ENCODE measurements around the gene NLRC4. TPM values are rescaled to one million over a fixed set of nuclear protein-coding genes. Genes with fewer than 3 reads are reported as not detected.
"Not testable (repeated sequence)": the region's sequence is repeated elsewhere in the genome, so short reads cannot be mapped to it uniquely, and the experiment has no call there.

The NLRC4 gene
- total and polyA plus RNA-seq, 5 experiments from 2014 or later = 0.13 to 0.16 TPM; not detected in 3

GRCh38 chr2:32277363-32277673 lies 12.6 kb upstream of the NLRC4 start:
- no peak for ATAC-seq
- POLR2A ChIA-PET = no interaction called here
- DNase-seq = no peak
- H3K36me3 Mint-ChIP-seq = peaks cover 0 to 19% (median 2%) of the 10 kb centered on the region in 3 donors
- peaks cover 0 to 7% (median 2%) of the 10 kb centered on the region in 5 donors for H3K27me3 Mint-ChIP-seq
- peak overlapping the region; percentile 97 to 99 (median 98) for H3K27ac Mint-ChIP-seq
- H3K4me1 Mint-ChIP-seq = peaks cover 13 to 41% (median 29%) of the 10 kb centered on the region in 4 donors
- H3K4me3 Mint-ChIP-seq = peak overlapping the region; percentile 87 to 98 (median 92)
- no peaks in the 10 kb centered on the region for H3K9me3 Mint-ChIP-seq

- H3K27me3 Mint-ChIP-seq, H3K9me3 Mint-ChIP-seq, POLR2A ChIA-PET, DNase-seq, ATAC-seq, H3K36me3 Mint-ChIP-seq: not testable (repeated sequence)
- peaks cover 12 to 32% (median 25%) of the 10 kb centered on the region in 4 donors for H3K4me1 Mint-ChIP-seq
- peak overlapping the region in 3 of 10 donors; percentile 29 to 33 (median 32) for H3K4me3 Mint-ChIP-seq
- peak overlapping the region in 6 of 10 donors; percentile 12 to 67 (median 41) for H3K27ac Mint-ChIP-seq
These were observed 11.1 kb upstream of the NLRC4 start for GRCh38 chr2:32275790-32276189.

GRCh38 chr2:32274289-32274688 lies 9.6 kb upstream of the NLRC4 start:
- Mint-ChIP-seq H3K4me1 (peaks cover 12 to 19% (median 18%) of the 10 kb centered on the region in 4 donors), H3K4me3 (no peak overlapping the region), H3K9me3 (no peaks in the 10 kb centered on the region), H3K36me3 (no peaks in the 10 kb centered on the region), H3K27ac (peak overlapping the region in 3 of 10 donors; percentile 1 to 42 (median 2)), H3K27me3 (peaks cover 0 to 8% (median 7%) of the 10 kb centered on the region in 5 donors)
- no peak for ATAC-seq
- DNase-seq = no peak
- POLR2A ChIA-PET = interaction anchor here (0.5 kb wide), 1 partner anchor 10 kb away, joined by 3 read pairs; the partner anchor contains the start of gene NLRC4

GRCh38 chr2:32272279-32272678 lies 7.6 kb upstream of the NLRC4 start:
- DNase-seq = no peak
- no peak for ATAC-seq
- Mint-ChIP-seq H3K36me3 (no peaks in the 10 kb centered on the region), H3K27ac (peak overlapping the region in 1 of 10 donors; percentile 63), H3K4me1 (peaks cover 2 to 8% (median 3%) of the 10 kb centered on the region in 4 donors), H3K9me3 (no peaks in the 10 kb centered on the region), H3K4me3 (no peak overlapping the region), H3K27me3 (peaks cover 0 to 8% (median 7%) of the 10 kb centered on the region in 5 donors)
- POLR2A ChIA-PET = no interaction called here

GRCh38 chr2:32271063-32271462 lies 6.4 kb upstream of the NLRC4 start:
- no peaks in the 10 kb centered on the region for H3K36me3 Mint-ChIP-seq
- peaks cover 0 to 8% (median 7%) of the 10 kb centered on the region in 5 donors for H3K27me3 Mint-ChIP-seq
- H3K9me3 Mint-ChIP-seq = no peaks in the 10 kb centered on the region
- no peak overlapping the region for H3K27ac Mint-ChIP-seq
- H3K4me1 Mint-ChIP-seq = peaks cover 0 to 3% (median 0%) of the 10 kb centered on the region in 4 donors
- no peak overlapping the region for H3K4me3 Mint-ChIP-seq
- no peak for ATAC-seq
- no peak for DNase-seq
- POLR2A ChIA-PET = no interaction called here

- H3K4me3 Mint-ChIP-seq = peak overlapping the region in 1 of 10 donors; percentile 33
- POLR2A ChIA-PET = no interaction called here
- H3K4me1 Mint-ChIP-seq = peaks cover 0 to 14% (median 1%) of the 10 kb centered on the region in 4 donors
- H3K27me3 Mint-ChIP-seq = peaks cover 0 to 4% (median 0%) of the 10 kb centered on the region in 5 donors
- no peak for DNase-seq
- no peaks in the 10 kb centered on the region for H3K36me3 Mint-ChIP-seq
- no peaks in the 10 kb centered on the region for H3K9me3 Mint-ChIP-seq
- H3K27ac Mint-ChIP-seq = peak overlapping the region in 1 of 10 donors; percentile 34
- ATAC-seq = no peak
These were observed 2.6 kb downstream of the NLRC4 start for GRCh38 chr2:32262105-32262504.

GRCh38 chr2:32260376-32260775 lies 4.3 kb downstream of the NLRC4 start:
- no peak for ATAC-seq
- DNase-seq = no peak
- POLR2A ChIA-PET = interaction anchor here (0.6 to 0.7 kb wide), 2 partner anchors 62 to 121 kb away, joined by 3 read pairs; no protein-coding TSS in a partner anchor

GRCh38 chr2:32258242-32258641 lies 6.4 kb downstream of the NLRC4 start:
- Mint-ChIP-seq H3K27me3 (peaks cover 0 to 4% (median 0%) of the 10 kb centered on the region in 5 donors), H3K4me3 (no peak overlapping the region), H3K27ac (no peak overlapping the region), H3K4me1 (peaks cover 0 to 6% (median 0%) of the 10 kb centered on the region in 4 donors), H3K9me3 (no peaks in the 10 kb centered on the region), H3K36me3 (no peaks in the 10 kb centered on the region)
- POLR2A ChIA-PET = no interaction called here
- ATAC-seq = no peak
- no peak for DNase-seq

More at GRCh38 chr2:32260376-32260775, 4.3 kb downstream of the NLRC4 start:
- Mint-ChIP-seq H3K4me3 (no peak overlapping the region), H3K27ac (no peak overlapping the region), H3K36me3 (no peaks in the 10 kb centered on the region), H3K4me1 (peaks cover 0 to 14% (median 1%) of the 10 kb centered on the region in 4 donors), H3K27me3 (peaks cover 0 to 4% (median 0%) of the 10 kb centered on the region in 5 donors), H3K9me3 (no peaks in the 10 kb centered on the region)

- no peaks in the 10 kb centered on the region for H3K36me3 Mint-ChIP-seq
- no peak for ATAC-seq
- H3K4me3 Mint-ChIP-seq = no peak overlapping the region
- no peak overlapping the region for H3K27ac Mint-ChIP-seq
- no peaks in the 10 kb centered on the region for H3K27me3 Mint-ChIP-seq
- POLR2A ChIA-PET = no interaction called here
- DNase-seq = no peak
- H3K4me1 Mint-ChIP-seq = no peaks in the 10 kb centered on the region
- no peaks in the 10 kb centered on the region for H3K9me3 Mint-ChIP-seq
These were observed 14.4 kb downstream of the NLRC4 start for GRCh38 chr2:32250290-32250689.

GRCh38 chr2:32249731-32250236 lies 14.9 kb downstream of the NLRC4 start:
- POLR2A ChIA-PET = no interaction called here
- H3K4me3 Mint-ChIP-seq = no peak overlapping the region
- DNase-seq (no peak), ATAC-seq (no peak)
- H3K4me1 Mint-ChIP-seq = no peaks in the 10 kb centered on the region
- H3K27me3 Mint-ChIP-seq = no peaks in the 10 kb centered on the region
- H3K9me3 Mint-ChIP-seq = no peaks in the 10 kb centered on the region
- H3K27ac Mint-ChIP-seq = no peak overlapping the region
- H3K36me3 Mint-ChIP-seq = no peaks in the 10 kb centered on the region

- ATAC-seq (no peak), DNase-seq (no peak)
- POLR2A ChIA-PET = no interaction called here
- Mint-ChIP-seq H3K4me3 (no peak overlapping the region), H3K36me3 (no peaks in the 10 kb centered on the region), H3K9me3 (no peaks in the 10 kb centered on the region), H3K27me3 (no peaks in the 10 kb centered on the region), H3K27ac (no peak overlapping the region), H3K4me1 (no peaks in the 10 kb centered on the region)
These were observed 16.4 kb downstream of the NLRC4 start for GRCh38 chr2:32248299-32248698.

- no peak overlapping the region for H3K27ac Mint-ChIP-seq
- DNase-seq = no peak
- POLR2A ChIA-PET = interaction anchor here (1.1 kb wide), 1 partner anchor 70 kb away, joined by 4 read pairs; no protein-coding TSS in a partner anchor
These were observed 17.8 kb downstream of the NLRC4 start for GRCh38 chr2:32246911-32247310.

GRCh38 chr2:32242331-32242730 lies 22.4 kb downstream of the NLRC4 start:
- Mint-ChIP-seq H3K9me3 (no peaks in the 10 kb centered on the region), H3K4me1 (peaks cover 0 to 1% (median 0%) of the 10 kb centered on the region in 4 donors), H3K27me3 (no peaks in the 10 kb centered on the region), H3K27ac (no peak overlapping the region), H3K4me3 (no peak overlapping the region), H3K36me3 (peaks cover 5 to 15% (median 11%) of the 10 kb centered on the region in 3 donors)
- no peak for DNase-seq
- ATAC-seq = no peak
- POLR2A ChIA-PET = no interaction called here

More at GRCh38 chr2:32246911-32247310, 17.8 kb downstream of the NLRC4 start:
- Mint-ChIP-seq H3K9me3 (no peaks in the 10 kb centered on the region), H3K4me3 (no peak overlapping the region), H3K36me3 (no peaks in the 10 kb centered on the region), H3K4me1 (peaks cover 0 to 1% (median 0%) of the 10 kb centered on the region in 4 donors), H3K27me3 (no peaks in the 10 kb centered on the region)
- no peak for ATAC-seq

GRCh38 chr2:32237996-32238395 lies 26.7 kb downstream of the NLRC4 start:
- peaks cover 0 to 1% (median 0%) of the 10 kb centered on the region in 4 donors for H3K4me1 Mint-ChIP-seq
- peaks cover 7 to 18% (median 15%) of the 10 kb centered on the region in 3 donors for H3K36me3 Mint-ChIP-seq
- DNase-seq (no peak), ATAC-seq (no peak)
- POLR2A ChIA-PET = no interaction called here
- no peak overlapping the region for H3K27ac Mint-ChIP-seq
- no peaks in the 10 kb centered on the region for H3K9me3 Mint-ChIP-seq
- no peak overlapping the region for H3K4me3 Mint-ChIP-seq
- H3K27me3 Mint-ChIP-seq = no peaks in the 10 kb centered on the region
